LNCaP clone FGC (cell line): ENCODE measurements around the gene DOK3.

Experiments
- DNase-seq: peaks from one replicate; pipeline ENCODE4 v3.0.0-alpha.2; 2011; ENCODE audit warnings: low read depth
- H3K4me3 ChIP-seq: 2 replicates; pipeline ENCODE4 v1.5.1; 2011; ENCODE audit warnings: mild to moderate bottlenecking, low read depth, low read length, control low read depth
- TF ChIP-seq, protein P1 (sequence below): IDR thresholded peaks from 2 replicates; pipeline ENCODE4 v1.5.1; 2012; ENCODE audit warnings: mild to moderate bottlenecking; ENCODE audit not compliant: control insufficient read depth, insufficient read depth; ENCODE audit errors: extremely low read depth

DOK3 gene

DNA sequence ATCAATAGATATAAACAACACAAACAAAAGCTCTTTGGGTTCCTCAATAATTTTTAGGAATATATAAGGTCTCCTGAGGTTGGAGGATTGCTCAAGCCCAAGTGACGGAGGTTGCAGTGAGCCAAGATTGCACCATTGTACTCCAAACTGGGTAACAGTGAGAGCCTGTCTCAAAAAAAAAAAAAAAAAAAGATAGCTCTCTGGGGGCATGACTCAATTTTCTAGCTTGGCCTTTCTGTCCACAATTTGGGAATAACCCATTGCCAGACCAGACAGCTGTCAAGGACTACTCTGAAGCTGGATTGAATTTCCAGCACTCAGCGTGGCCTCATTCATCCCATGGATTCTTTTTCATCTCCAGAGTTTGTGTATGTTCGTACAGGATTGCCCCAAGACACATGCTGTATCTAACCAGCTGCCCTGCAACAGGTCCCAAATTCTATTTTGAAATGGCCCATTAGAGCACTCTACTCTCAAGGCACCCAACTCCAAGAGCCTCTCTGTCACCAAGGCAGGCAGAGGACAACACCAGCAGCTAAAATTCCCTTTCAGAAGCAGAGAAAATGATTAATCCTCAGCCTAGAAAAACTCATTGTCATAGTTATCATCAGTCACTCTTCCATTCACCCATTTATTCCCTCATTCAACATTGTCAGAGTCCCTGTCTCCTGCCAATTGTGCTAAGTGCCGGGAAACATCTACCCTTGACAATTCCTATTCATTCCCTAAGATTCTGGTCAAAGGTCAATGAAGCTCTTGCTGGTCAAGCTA, 36.0 kb upstream of the DOK3 start:
- H3K4me3 ChIP-seq: no peak overlapping the region
- no peak for DNase-seq
- TF ChIP-seq, protein P1, sequence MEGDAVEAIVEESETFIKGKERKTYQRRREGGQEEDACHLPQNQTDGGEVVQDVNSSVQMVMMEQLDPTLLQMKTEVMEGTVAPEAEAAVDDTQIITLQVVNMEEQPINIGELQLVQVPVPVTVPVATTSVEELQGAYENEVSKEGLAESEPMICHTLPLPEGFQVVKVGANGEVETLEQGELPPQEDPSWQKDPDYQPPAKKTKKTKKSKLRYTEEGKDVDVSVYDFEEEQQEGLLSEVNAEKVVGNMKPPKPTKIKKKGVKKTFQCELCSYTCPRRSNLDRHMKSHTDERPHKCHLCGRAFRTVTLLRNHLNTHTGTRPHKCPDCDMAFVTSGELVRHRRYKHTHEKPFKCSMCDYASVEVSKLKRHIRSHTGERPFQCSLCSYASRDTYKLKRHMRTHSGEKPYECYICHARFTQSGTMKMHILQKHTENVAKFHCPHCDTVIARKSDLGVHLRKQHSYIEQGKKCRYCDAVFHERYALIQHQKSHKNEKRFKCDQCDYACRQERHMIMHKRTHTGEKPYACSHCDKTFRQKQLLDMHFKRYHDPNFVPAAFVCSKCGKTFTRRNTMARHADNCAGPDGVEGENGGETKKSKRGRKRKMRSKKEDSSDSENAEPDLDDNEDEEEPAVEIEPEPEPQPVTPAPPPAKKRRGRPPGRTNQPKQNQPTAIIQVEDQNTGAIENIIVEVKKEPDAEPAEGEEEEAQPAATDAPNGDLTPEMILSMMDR: no peak

DNA sequence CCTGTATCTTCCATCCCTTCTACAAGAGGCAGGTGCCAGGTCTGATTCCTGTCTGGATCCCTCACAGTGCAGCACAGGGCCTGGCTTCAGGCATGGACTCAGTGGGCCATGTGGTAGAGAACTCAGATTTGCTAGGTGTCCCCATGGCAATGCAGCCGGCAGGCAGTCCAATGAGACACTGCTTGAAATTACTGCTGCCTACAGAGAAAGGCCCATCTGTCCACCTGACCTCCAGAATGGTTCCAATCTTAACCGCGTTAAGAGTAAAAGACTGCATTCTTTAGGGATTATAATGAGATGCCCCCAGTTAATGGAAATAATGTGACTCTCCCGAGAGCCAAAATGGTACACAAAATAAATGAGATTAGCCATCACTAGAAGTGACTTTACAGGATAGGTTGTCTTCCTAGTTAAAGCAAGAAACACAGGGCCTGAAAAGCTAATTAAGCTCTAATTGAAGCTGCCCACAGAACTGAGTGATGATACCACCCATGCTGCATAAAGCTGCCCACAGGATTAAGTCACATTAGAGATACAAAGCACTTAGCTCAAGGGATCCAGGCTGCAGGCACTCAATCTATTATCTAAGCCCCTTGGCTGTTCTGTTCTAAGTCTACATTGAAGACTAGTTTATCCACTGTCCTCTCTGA, 33.3 kb upstream of the DOK3 start:
- TF ChIP-seq, protein P1: no peak
- no peak overlapping the region for H3K4me3 ChIP-seq
- no peak for DNase-seq

DNA sequence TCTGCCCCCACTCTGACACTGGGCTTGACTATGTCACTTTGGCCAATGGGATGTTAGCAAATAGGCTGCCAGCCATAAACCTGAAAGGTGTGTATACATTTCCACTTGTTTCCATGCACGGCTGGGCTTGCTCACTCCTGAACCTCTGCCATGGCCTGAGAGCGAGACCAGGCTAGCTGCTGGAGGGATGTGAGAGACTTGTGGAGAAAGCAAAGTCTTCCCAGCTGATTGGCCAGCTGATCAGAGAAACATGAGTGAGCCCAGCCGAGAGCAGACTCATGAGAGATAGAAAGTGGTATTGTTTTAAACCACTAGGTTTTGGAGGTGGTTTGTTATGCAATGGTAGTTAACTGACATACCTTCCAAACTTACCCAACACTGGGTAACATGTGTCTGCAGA, 30.8 kb upstream of the DOK3 start:
- TF ChIP-seq, protein P1: no peak
- DNase-seq: peak; percentile 80
- H3K4me3 ChIP-seq: no peak overlapping the region

DNA sequence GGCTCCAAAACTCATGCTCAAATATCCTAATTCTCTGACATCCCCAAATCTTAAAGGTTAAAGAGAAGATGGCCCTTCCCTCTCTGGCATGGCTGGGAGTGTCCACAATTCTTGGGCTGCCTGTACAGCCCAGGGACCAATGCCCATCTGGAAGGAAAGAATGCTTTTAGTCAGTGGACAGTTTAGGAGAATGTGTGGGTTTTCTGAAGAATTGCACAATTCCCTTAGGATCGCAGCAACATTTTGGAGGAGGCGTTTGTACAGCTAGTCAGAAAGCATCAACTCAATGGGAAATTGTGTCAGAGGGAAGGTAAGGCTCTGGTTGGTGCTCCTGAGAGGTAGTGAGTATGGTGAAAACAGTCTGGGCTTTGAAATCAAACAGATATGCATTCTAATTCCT, 29.8 kb upstream of the DOK3 start:
- no peak for DNase-seq

DNA sequence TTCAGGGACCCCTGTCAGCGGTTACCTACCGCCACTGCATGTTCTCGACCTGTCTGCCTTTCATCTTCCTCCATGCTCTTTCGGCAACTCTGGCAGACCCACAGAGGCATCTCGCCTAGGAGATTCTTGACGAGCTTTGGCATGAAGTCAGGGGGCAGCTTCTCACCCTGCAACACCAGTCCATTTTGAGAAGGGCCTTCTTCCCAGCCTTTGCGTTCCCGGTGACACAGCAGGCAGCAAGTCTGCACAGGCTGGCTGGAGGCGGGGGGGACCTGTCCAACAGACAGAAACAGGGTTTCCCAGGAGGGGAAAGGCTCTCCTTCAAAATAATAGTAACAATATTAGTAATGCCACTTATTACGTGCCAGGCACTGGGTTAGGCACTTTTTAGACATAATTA, 29.2 kb upstream of the DOK3 start:
- TF ChIP-seq, protein P1: no peak

More for the DNA sequence above, 29.8 kb upstream of the DOK3 start:
- TF ChIP-seq, protein P1: no peak
- H3K4me3 ChIP-seq: no peak overlapping the region

DNA sequence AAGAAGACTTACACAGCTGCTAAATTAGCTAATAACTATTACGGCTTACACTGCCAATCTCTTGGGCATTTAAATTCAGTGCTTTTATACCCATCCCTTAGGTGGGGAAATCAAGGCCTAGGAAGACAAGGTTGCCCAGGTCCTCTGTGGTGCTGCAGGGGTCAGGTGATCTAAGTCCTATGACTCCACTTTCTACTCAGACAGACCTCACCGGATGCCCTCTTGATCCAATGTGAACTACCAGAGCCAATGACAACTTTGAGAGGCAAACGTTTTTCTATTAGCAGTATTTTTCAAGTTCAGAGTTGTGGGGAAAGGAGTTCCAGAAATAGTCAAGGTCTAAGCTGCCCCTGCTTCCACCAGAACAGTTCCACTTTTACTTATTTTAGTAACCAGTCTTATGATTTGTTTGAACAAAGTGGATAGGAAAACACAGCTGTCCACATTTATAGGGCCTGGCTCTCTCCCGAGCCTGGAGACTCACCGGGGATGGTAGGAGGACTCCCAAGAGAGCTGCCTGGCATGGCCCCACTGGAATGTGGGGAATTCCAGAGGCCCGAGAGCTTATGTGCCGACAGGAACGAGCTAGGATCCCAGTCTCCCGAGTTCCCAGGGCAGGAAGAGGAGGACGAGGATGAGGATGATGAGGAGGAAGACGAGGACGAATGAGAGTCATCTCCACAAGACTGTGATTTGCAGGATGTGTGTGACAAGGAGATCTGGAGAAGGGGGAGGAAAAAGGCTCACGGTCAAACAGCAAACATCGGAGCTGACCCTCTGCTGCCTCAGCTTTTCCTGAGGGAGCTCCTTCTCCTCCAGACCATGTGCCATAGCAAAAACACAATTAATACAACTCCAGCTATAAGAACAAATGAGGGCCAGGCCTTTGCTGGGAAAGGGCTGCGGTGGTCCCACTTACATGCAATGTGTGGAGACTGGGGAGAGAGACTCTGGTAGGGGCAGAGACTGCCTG, 28.0 kb upstream of the DOK3 start:
- TF ChIP-seq, protein P1: no peak
- peak; percentile 94 for DNase-seq
- H3K4me3 ChIP-seq: peak overlapping the region; percentile 14

More for the DNA sequence above, 29.2 kb upstream of the DOK3 start:
- DNase-seq: no peak
- no peak overlapping the region for H3K4me3 ChIP-seq
